Endothelial cell of umbilical vein (primary cell): ENCODE measurements around the gene CSNK1A1. TPM values are rescaled to one million over a fixed set of nuclear protein-coding genes. Genes with fewer than 3 reads are reported as not detected.

Source experiments
- BruUV-seq: library from RNA; stranded (reverse); fragments of 400-500 nt; replicated peaks from 2 replicates; lab custom pipeline; 2021; lab: Mats Ljungman, UMichigan
- CTCF ChIA-PET: fragments of 300-600, 350-600 bp; sonication (Branson Sonifier 250); formaldehyde crosslinking; loops from one replicate; lab custom pipeline; 2021; ENCODE audit warnings: antibody characterized with exemption, inconsistent platforms; lab: Charles Lee
- POLR2A ChIA-PET: fragments of 300-600, 350-600 bp; sonication (Branson Sonifier 250); formaldehyde crosslinking; loops from one replicate; lab custom pipeline; 2021; ENCODE audit warnings: antibody characterized with exemption, inconsistent platforms; lab: Charles Lee
- DNase-seq: peaks from one replicate; pipeline ENCODE4 v3.0.0-alpha.2; 2011; ENCODE audit warnings: low read depth, low spot score
- FAIRE-seq: peaks from 2 replicates; lab custom pipeline; 2011; peaks lifted over from hg19 to GRCh38; lab: Jason Lieb, UNC
- H2AFZ ChIP-seq: 2 replicates; pipeline ENCODE4 v1.6.0; 2012; ENCODE audit warnings: low read depth, low read length, control low read depth, inconsistent platforms
- H3K27ac ChIP-seq: 2 replicates; pipeline ENCODE4 v1.5.1; 2011; ENCODE audit warnings: low read depth, mild to moderate bottlenecking, control low read depth, low read length, moderate library complexity; ENCODE audit not compliant: insufficient read depth
- H3K27me3 ChIP-seq, 2 experiments: 2 replicates each; pipeline versions ENCODE4 v1.6.0 to v1.6.1; 2011; ENCODE audit warnings: low read length in 2 of 2, mixed read lengths in 1 of 2; ENCODE audit not compliant: control insufficient read depth in 2 of 2, insufficient read depth in 2 of 2
- H3K36me3 ChIP-seq, 2 experiments: 2 replicates in 1 of 2; 3 replicates in 1 of 2; pipeline ENCODE4 v1.5.1; 2011; ENCODE audit warnings: low read length in 2 of 2, mild to moderate bottlenecking in 1 of 2, moderate library complexity in 1 of 2; ENCODE audit not compliant: control insufficient read depth in 2 of 2, insufficient read depth in 2 of 2; ENCODE audit errors: extremely low read depth in 1 of 2
- H3K4me1 ChIP-seq: 3 replicates; pipeline ENCODE4 v1.5.1; 2011; ENCODE audit warnings: mild to moderate bottlenecking, low read length; ENCODE audit not compliant: control insufficient read depth, insufficient read depth; ENCODE audit errors: extremely low read depth
- H3K4me2 ChIP-seq: 2 replicates; pipeline ENCODE4 v1.6.1; 2011; ENCODE audit warnings: low read length, control low read depth, mixed read lengths; ENCODE audit not compliant: insufficient read depth
- H3K4me3 ChIP-seq, 3 experiments: fragments of 200-600 bp in 1 of 3; sonication (generic), shearing (Covaris generic) in 1 of 3; replicated peaks in 1 of 3; 2 replicates each; pipeline ENCODE4 v1.5.1; 2011 to 2016; ENCODE audit warnings: control low read depth in 3 of 3, low read length in 3 of 3, mild to moderate bottlenecking in 2 of 3, inconsistent platforms in 1 of 3, low read depth in 1 of 3, moderate library complexity in 1 of 3; ENCODE audit not compliant: insufficient read depth in 1 of 3
- H3K79me2 ChIP-seq: 2 replicates; pipeline ENCODE4 v1.6.0; 2012; ENCODE audit warnings: low read length, inconsistent platforms; ENCODE audit not compliant: control insufficient read depth, insufficient read depth
- H3K9ac ChIP-seq: replicated peaks from 2 replicates; pipeline ENCODE3; 2011; ENCODE audit warnings: low read length, control low read depth; ENCODE audit not compliant: insufficient read depth; ENCODE audit errors: extremely low read depth
- H3K9me1 ChIP-seq: replicated peaks from 3 replicates; pipeline ENCODE4 v1.6.0; 2011; ENCODE audit warnings: mild to moderate bottlenecking, low read length; ENCODE audit not compliant: control insufficient read depth, insufficient read depth; ENCODE audit errors: extremely low read depth
- H3K9me3 ChIP-seq: replicated peaks from 2 replicates; pipeline ENCODE4 v1.5.1; 2012; ENCODE audit warnings: low read length, inconsistent platforms; ENCODE audit not compliant: control insufficient read depth, insufficient read depth
- H4K20me1 ChIP-seq: replicated peaks from 2 replicates; pipeline ENCODE3; 2011; ENCODE audit warnings: mild to moderate bottlenecking, low read length; ENCODE audit not compliant: control insufficient read depth, insufficient read depth; ENCODE audit errors: extremely low read depth
- CTCF ChIP-seq, 2 donors: IDR thresholded peaks; 1 replicate in 1 of 2; 2 replicates in 1 of 2; pipeline ENCODE4 v1.5.1; 2011; ENCODE audit warnings: low read length in 2 of 2, mild to moderate bottlenecking in 2 of 2, moderate library complexity in 2 of 2, control low read depth in 1 of 2, inconsistent platforms in 1 of 2, low read depth in 1 of 2; ENCODE audit not compliant: insufficient read depth in 1 of 2; ENCODE audit errors: extremely low read depth in 1 of 2
- EZH2 ChIP-seq: IDR thresholded peaks from 2 replicates; pipeline ENCODE4 v1.6.1; 2012; ENCODE audit warnings: borderline replicate concordance, low read depth, mild to moderate bottlenecking, moderate library complexity, low read length, inconsistent platforms; ENCODE audit not compliant: severe bottlenecking
- FOS ChIP-seq: IDR thresholded peaks from 2 replicates; pipeline ENCODE4 v1.6.1; 2011; ENCODE audit warnings: mild to moderate bottlenecking, low read length, moderate library complexity, borderline replicate concordance; ENCODE audit not compliant: insufficient read depth
- GATA2 ChIP-seq: IDR thresholded peaks from 2 replicates; pipeline ENCODE4 v1.7.0; 2011; ENCODE audit warnings: low read depth, mild to moderate bottlenecking, moderate library complexity, mixed read lengths, low read length; ENCODE audit not compliant: insufficient read length, insufficient read depth
- JUN ChIP-seq: IDR thresholded peaks from 2 replicates; pipeline ENCODE4 v1.6.1; 2011; ENCODE audit warnings: borderline replicate concordance, low read depth; ENCODE audit not compliant: insufficient read length, insufficient read depth
- MAX ChIP-seq: IDR thresholded peaks from 2 replicates; pipeline ENCODE4 v1.6.1; 2011; ENCODE audit not compliant: insufficient read depth, insufficient read length
- MYC ChIP-seq: IDR thresholded peaks from one replicate; pipeline ENCODE4 v1.6.1; 2011; ENCODE audit warnings: mild to moderate bottlenecking, low read depth, low read length
- POLR2A ChIP-seq: IDR thresholded peaks from 2 replicates; pipeline ENCODE4 v1.6.1; 2012; ENCODE audit warnings: low read depth, mild to moderate bottlenecking, control low read depth, low read length
- POLR2AphosphoS5 ChIP-seq: IDR thresholded peaks from 2 replicates; pipeline ENCODE4 v1.6.1; 2012; ENCODE audit warnings: low read depth, mild to moderate bottlenecking, control low read depth, low read length, moderate library complexity; ENCODE audit not compliant: insufficient read depth
- dilution Hi-C: fragments of 300-500 bp; cut with MboI; formaldehyde crosslinking; loops from one replicate; pipeline ENCODE4 v1.15.0; 2019; ENCODE audit warnings: low sequenced_read_pairs; ENCODE audit not compliant: extremely low pct_ligation_motif_present
- intact Hi-C: fragments of 100-400 bp; cut with micrococcal nuclease; formaldehyde crosslinking; loops from one replicate; pipeline ENCODE4 v1.10.0; 2022
- polyA plus RNA-seq, 4 experiments: library from polyadenylated mRNA; depleted of rRNA in 3 of 4; stranded (reverse) in 3 of 4; unstranded in 1 of 4; fragments of >200 nt; gene quantifications; 2 replicates each; pipeline versions ENCODE4 v1.2.1 to v1.2.3, GENCODE V29; 2011 to 2012; ENCODE audit warnings: missing spikeins in 1 of 4
- total RNA-seq: library from RNA; stranded (reverse); gene quantifications from 2 replicates; pipeline ENCODE4 v1.2.3, GENCODE V29; 2021

CSNK1A1 gene
- total and polyA plus RNA-seq, 2 donors (not counting 3 experiments of a cell fraction or from before 2014, with no cell fraction given): 74.1 to 253 TPM

GRCh38 chr5:149470942-149471341 lies 80.3 kb downstream of the CSNK1A1 start:
- Histone ChIP-seq H3K27me3 (no peaks in the 10 kb centered on the region), H3K9me1 (no peaks in the 10 kb centered on the region), H4K20me1 (no peaks in the 10 kb centered on the region), H3K4me2 (no peak overlapping the region), H3K4me3 (no peak overlapping the region), H3K4me1 (peaks cover 8% of the 10 kb centered on the region), H3K27ac (no peak overlapping the region), H3K79me2 (no peaks in the 10 kb centered on the region), H2AFZ (no peak overlapping the region), H3K9ac (no peak overlapping the region), H3K36me3 (no peaks in the 10 kb centered on the region), H3K9me3 (no peaks in the 10 kb centered on the region)
- TF ChIP-seq EZH2 (no peak), POLR2A (no peak), MYC (no peak), CTCF (IDR thresholded peaks at IDR 0.05; ENCODE audit: extremely low read depth in 1 of 2, insufficient read depth in 1 of 2, low read depth in 1 of 2, low read length in 2 of 2) (no peak), FOS (no peak), MAX (no peak), POLR2AphosphoS5 (no peak), GATA2 (no peak), JUN (no peak)
- no TSS peak for BruUV-seq
- intact Hi-C loops: no loop called here
- dilution Hi-C loops: no loop called here
- ChIA-PET CTCF (interaction anchor here (1.2 to 1.7 kb wide), 3 partner anchors 12 to 31 kb away, joined by 3 to 4 read pairs (median 3); no protein-coding TSS in a partner anchor), POLR2A (no interaction called here)
- no peak for FAIRE-seq
- no peak for DNase-seq
